HG02623 (cell line): Measurements from ENCODE around the gene ZNF839.
"Not testable (repeated sequence)": the region's sequence is repeated elsewhere in the genome, so short reads cannot be mapped to it uniquely, and the experiment has no call there.

Experiments used
- ATAC-seq: cut with Tn5 transposase; IDR thresholded peaks from one replicate; pipeline ENCODE4 v1.9.1; 2021; ENCODE audit warnings: moderate library complexity; ENCODE audit not compliant: unreplicated experiment

Gene ZNF839

GRCh38 chr14:102319351-102320032, at the start of gene ZNF839:
Gene ZNF839, plus strand, starts transcription at chr14:102319746. Its CDS starts 20 bp downstream, at chr14:102319766.
- ATAC-seq = peak; percentile 46

- ATAC-seq = no peak
Observed at GRCh38 chr14:102272392-102272791, 47.2 kb upstream of the ZNF839 start.

DNA sequence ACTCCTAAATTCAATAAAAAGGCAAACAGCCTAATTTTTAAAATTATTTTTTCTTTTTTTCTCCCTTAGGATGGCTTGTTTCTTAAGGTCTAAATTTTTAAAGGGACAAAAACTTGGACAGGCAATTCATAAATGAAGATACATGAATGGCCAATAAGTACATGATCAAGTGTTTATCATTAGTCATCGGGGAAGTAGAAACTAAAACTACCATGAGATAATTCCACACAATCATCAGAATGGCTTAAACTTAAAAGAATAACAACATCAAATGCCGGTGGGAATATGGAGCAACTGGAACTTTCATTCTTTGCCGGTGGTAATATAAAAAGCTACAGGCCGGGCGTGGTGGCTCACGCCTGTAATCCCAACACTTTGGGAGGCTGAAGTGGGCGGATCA, 43.7 kb upstream of the ZNF839 start:
- no peak for ATAC-seq

GRCh38 chr14:102277874-102278630, 41.5 kb upstream of the ZNF839 start:
- no peak for ATAC-seq

DNA sequence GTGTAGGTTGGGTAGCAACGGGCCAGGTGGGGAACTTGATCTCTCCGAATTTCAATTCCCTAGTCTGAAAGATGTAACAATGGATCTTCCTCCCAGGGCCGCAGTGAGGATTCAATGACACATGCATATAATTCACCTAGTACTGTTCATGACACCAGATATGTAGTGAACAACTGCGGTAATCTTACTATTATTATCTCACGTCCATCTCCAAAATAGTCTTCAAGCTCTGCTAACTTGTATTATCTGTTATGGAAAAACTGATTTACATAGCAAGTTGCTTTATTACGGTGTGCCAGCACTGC, 41.0 kb upstream of the ZNF839 start:
- ATAC-seq = no peak

GRCh38 chr14:102279282-102279681, 40.3 kb upstream of the ZNF839 start:
- ATAC-seq = no peak

GRCh38 chr14:102279688-102280348, 39.7 kb upstream of the ZNF839 start:
- ATAC-seq = no peak

DNA sequence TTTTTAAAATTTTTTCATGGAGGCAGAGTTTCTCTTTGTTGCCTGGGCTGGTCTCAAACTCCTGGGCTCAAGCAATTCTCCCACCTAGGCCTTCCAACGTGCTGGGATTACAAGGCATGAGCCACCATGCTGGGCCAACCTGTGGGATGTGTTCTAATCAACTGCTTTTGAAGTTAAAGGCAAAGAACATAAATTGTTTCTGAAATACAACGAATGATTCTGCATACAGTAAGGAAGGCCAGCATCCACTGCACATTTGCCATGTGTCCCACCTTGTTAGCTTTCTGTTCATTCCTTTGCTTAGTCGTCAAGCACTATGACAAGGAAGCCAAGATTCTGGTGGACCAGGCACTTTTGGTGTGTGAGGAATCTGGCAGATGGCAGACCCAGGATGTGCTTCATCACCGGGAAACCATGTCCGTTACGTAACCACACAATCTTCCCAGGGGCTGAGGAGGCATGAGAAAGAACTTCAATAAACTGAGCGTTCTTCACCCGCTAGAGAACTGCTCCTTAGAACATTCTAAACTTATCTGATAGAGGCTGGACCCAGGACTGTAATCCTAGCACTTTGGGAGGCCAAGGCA, 39.1 kb upstream of the ZNF839 start:
- no peak for ATAC-seq

GRCh38 chr14:102282751-102283465, 36.6 kb upstream of the ZNF839 start:
- no peak for ATAC-seq

DNA sequence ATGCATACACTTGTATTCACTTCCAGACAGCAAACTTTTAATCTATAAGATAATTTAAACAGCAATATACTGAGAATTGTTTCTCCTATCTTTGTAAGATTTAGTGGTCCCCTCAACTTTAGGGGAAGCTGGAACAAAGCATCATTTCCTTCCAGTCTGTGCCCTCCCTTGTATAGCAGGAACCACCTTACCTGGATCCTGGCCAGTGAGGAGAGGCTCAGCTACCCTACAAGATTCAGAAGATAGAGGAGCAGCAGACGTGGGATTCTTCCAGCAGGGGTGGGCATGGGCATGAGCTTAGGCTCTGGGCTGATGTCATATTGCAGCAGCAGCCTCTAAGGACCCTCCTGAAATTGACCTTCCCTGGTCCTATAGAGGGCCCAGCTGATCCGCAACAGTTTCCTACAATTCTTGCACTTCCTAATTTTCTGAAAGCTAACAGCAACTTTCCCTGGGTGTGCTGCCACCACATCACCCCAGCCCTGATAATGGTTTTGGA, 35.9 kb upstream of the ZNF839 start:
- ATAC-seq = no peak

DNA sequence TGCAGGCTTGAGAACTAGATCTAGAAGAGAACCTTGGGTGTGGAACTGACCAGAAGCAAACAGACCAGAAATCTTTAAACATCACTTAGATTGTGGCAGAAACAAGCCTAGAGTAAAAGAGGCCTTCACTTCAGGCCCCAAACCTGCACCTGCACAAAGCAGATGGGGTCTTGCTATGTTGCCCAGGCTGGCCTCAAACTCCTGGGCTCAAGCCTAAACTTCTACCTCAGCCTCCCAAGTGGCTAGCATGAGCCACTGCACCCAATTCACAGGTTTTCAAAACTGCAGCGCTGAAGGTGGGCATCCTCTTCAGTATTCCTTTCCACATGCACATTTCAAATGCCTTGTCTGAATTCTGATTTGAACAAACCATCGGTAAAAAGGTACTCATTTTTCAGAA, 34.4 kb upstream of the ZNF839 start:
- ATAC-seq = no peak

DNA sequence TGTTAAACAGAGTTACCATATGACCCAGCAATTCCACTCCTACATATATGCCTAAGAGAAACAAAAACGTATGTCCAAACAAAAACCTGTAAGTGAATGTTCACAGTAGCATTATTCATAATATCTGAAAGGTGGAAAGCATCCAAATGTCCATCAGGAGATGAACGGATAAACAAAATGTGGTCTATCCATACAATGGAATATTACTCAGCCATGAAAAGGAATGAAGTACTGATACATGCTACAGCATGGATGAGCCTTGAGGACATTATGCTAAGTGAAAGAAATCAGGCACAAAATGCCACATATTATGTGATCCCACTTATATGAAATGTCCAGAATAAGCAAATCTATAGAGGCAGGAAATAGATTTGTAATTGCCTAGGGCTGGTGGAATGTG, 31.4 kb upstream of the ZNF839 start:
- ATAC-seq = no peak

GRCh38 chr14:102292441-102292840, 27.1 kb upstream of the ZNF839 start:
- ATAC-seq = no peak

GRCh38 chr14:102293781-102294180, 25.8 kb upstream of the ZNF839 start:
- ATAC-seq = no peak

GRCh38 chr14:102295270-102295669, 24.3 kb upstream of the ZNF839 start:
- no peak for ATAC-seq

DNA sequence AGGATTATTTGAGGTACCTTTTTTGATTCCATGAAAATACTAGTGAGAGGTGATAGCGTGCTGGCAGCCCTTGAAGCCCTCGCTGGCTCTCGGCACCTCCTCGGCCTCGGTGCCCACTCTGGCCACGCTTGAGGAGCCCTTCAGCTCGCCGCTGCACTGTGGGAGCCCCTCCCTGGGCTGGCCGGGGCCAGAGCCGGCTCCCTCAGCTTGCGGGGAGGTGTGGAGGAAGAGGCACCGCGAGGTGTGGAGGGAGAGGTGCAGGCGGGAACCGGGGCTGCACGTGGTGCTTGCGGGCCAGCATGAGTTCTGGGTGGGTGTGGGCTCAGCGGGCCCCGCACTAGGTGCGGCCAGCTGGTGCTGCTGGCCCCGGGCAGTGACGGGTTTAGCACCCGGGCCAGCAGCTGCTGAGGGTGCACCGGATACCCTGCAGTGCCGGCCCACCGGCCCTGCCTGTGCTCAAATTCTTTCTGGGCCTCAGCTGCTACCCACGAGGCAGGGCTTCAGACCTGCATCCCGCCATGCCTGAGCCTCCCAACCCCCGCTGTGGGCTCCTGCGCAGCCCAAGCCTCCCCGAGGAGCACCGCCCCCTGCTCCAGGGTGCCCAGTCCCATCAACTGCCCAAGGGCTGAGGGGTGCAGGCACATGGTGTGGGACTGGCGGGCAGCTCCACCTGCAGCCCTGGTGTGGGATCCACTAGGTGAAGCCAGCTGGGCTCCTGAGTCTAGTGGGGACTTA, 21.9 kb upstream of the ZNF839 start:
- no peak for ATAC-seq

DNA sequence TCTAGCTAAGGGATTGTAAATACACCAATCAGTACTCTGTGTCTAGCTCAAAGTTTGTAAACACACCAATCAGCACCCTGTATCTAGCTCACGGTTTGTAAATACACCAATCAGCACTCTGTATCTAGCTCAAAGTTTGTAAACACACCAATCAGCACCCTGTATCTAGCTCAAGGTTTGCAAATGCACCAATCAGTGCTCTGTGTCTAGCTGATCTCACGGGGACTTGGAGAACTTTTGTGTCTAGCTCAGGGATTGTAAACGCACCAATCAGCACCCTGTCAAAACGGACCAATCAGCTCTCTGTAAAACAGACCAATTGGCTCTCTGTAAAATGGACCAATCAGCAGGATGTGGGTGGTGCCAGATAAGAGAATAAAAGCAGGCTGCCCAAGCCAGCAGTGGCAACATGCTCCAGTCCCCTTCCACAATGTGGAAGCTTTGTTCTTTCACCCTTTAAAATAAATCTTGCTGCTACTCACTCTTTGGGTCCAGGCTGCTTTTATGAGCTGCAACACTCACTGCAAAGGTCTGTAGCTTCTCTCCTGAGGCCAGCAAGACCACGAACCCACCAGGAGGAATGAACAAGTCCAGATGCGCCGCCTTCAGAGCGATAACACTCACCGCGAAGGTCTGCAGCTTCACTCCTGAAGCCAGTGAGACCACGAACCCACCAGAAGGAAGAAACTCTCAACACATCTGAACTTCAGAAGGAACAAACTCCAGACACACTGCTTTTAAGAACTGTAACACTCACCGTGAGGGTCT, 21.1 kb upstream of the ZNF839 start:
- not testable (repeated sequence) for ATAC-seq

- no peak for ATAC-seq
Observed at GRCh38 chr14:102303664-102304063, 15.9 kb upstream of the ZNF839 start.
